Measurements from ENCODE around the gene SHD. TPM values are rescaled to one million over a fixed set of nuclear protein-coding genes. Genes with fewer than 3 reads are reported as not detected.
A peak's percentile ranks its signal among the peaks of the same experiment; 100 is the strongest.

SHD gene
- total and polyA plus RNA-seq, 2 of the 4 experiments (the other 2 are of a cell fraction) = not detected

DNA sequence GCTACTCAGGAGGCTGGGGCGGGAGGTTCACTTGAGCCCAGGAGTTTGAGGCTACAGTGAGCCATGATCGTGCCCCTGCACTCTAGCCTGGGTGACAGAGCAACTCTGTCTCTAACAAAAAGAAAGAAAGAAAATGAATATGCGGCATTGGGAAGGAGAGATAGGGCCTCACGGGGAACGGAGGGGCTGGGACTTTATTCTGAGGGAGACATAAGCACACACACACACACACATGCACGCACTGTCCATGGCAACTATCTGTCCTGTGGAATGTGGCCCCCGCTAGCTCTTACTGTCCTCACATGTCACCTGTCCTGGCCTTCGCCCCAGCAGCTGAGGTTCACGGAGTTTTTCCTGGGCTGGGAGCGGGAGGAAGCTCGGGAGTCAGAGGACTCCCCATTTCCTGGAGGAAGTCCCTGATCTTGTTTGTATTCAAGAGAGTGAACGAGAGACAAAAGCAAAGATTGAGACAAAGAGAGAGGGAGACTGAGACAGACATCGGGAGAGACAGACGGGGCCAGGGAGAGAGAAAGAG, 58.9 kb downstream of the SHD start:
- H2AFZ ChIP-seq (replicated peaks; ENCODE audit: low read length, poor library complexity) = peak overlapping the region; percentile 97
- peak overlapping the region; percentile 84 for H2AK9ac ChIP-seq (replicated peaks; ENCODE audit: low read depth, low read length, poor library complexity)
- H2BK5ac ChIP-seq (ENCODE audit: low read depth, low read length, poor library complexity, severe bottlenecking) = no peak overlapping the region
- H4K91ac ChIP-seq (ENCODE audit: insufficient read depth, low read depth, low read length) = peak overlapping the region; percentile 25
- H3K4ac ChIP-seq (ENCODE audit: low read depth, low read length) = peak overlapping the region; percentile 90
- no peak overlapping the region for H2BK20ac ChIP-seq (ENCODE audit: low read depth, low read length)
- no peak overlapping the region for H2AK5ac ChIP-seq (ENCODE audit: low read depth, low read length)
- in situ Hi-C loops (cut with MboI; ENCODE audit: low sequenced_read_pairs) (no loop called here), dilution Hi-C loops (cut with HindIII; ENCODE audit: low sequenced_read_pairs, unreplicated experiment) (no loop called here), intact Hi-C loops (cut with micrococcal nuclease) (no loop called here)
- no TSS peak for BruUV-seq (replicated peaks)
- ChIA-PET CTCF (interaction anchor here (0.6 kb wide), 1 partner anchor 91 kb away, joined by 3 read pairs; the partner anchor contains the start of gene YJU2), POLR2A (ENCODE audit: unreplicated experiment) (no interaction called here)
- peak overlapping the region; percentile 73 for H4K5ac ChIP-seq (ENCODE audit: low read depth, low read length)
- H3K56ac ChIP-seq (ENCODE audit: extremely low read depth, insufficient read depth, low read length) = no peak overlapping the region
- H3K9ac ChIP-seq (ENCODE audit: low read depth, low read length) = peak overlapping the region; percentile 70
- H3K9me3 ChIP-seq (ENCODE audit: control insufficient read depth, insufficient read depth, low read length) = no peaks in the 10 kb centered on the region
- DNase-seq (no peak), ATAC-seq (ENCODE audit: low read depth) (no peak)
- H3K4me3 ChIP-seq (ENCODE audit: insufficient read depth, low read depth, low read length) = peak overlapping the region; percentile 20; the same call in 1 of the 2 replicates
- peaks cover 0 to 2% of the 10 kb centered on the region in 2 experiments; a peak in 1 of 4 replicates for H3K79me1 ChIP-seq (ENCODE audit: low read depth in 1 of 2, low read length in 2 of 2)
- H3K14ac ChIP-seq (replicated peaks; ENCODE audit: low read depth, low read length) = peak overlapping the region; percentile 39
- H3K27ac ChIP-seq (ENCODE audit: insufficient read depth, low read length) = 0 out of 2 replicates have a peak overlapping the region, but pooled peaks have one; percentile 0
- peak overlapping the region; percentile 96 for H3K4me2 ChIP-seq (ENCODE audit: low read depth, low read length)
- H2BK120ac ChIP-seq (ENCODE audit: low read depth, low read length) = 0 out of 2 replicates have a peak overlapping the region, but pooled peaks have one; percentile 8
- peak overlapping the region; percentile 17; the same call in 1 of the 2 replicates for H3K18ac ChIP-seq (ENCODE audit: low read depth, low read length)
- H4K20me1 ChIP-seq (ENCODE audit: insufficient read depth, low read length) = no peaks in the 10 kb centered on the region
- no CpG with 5 or more reads among the region's 14 CpGs for WGBS, 2 experiments (ENCODE audit: extremely low coverage in 2 of 2, insufficient read length in 1 of 2)
- H3K27me3 ChIP-seq (ENCODE audit: control insufficient read depth, insufficient read depth, low read length) = no peaks in the 10 kb centered on the region
- peak overlapping the region; percentile 55 to 84 for H4K8ac ChIP-seq (ENCODE audit: low read depth in 2 of 2, low read length in 2 of 2)
- 0 out of 2 replicates have a peak, but pooled peaks cover 2% of the 10 kb centered on the region for H3K9me1 ChIP-seq (ENCODE audit: insufficient read depth, low read length)
- H2BK15ac ChIP-seq (ENCODE audit: low read depth, low read length) = no peak overlapping the region
- peak overlapping the region; percentile 87 for H3K23ac ChIP-seq (ENCODE audit: low read depth, low read length)
- H3K4me1 ChIP-seq (ENCODE audit: control insufficient read depth, insufficient read depth, low read length) = peaks cover 6% of the 10 kb centered on the region
- H3K36me3 ChIP-seq (ENCODE audit: control insufficient read depth, insufficient read depth, low read length) = no peaks in the 10 kb centered on the region
- TF ChIP-seq MAFK (IDR thresholded peaks at IDR 0.05; ENCODE audit: low read depth, low read length) = no peak
- no peak for TF ChIP-seq RCOR1 (IDR thresholded peaks at IDR 0.05; ENCODE audit: insufficient replicate concordance, low read length)
- TF ChIP-seq, protein P1, sequence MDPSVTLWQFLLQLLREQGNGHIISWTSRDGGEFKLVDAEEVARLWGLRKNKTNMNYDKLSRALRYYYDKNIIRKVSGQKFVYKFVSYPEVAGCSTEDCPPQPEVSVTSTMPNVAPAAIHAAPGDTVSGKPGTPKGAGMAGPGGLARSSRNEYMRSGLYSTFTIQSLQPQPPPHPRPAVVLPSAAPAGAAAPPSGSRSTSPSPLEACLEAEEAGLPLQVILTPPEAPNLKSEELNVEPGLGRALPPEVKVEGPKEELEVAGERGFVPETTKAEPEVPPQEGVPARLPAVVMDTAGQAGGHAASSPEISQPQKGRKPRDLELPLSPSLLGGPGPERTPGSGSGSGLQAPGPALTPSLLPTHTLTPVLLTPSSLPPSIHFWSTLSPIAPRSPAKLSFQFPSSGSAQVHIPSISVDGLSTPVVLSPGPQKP (IDR thresholded peaks at IDR 0.05; ENCODE audit: borderline replicate concordance, low read depth, low read length) = no peak
- no peak for TF ChIP-seq MXI1 (IDR thresholded peaks at IDR 0.05; ENCODE audit: borderline replicate concordance, low read depth, low read length)
- no peak for TF ChIP-seq RFX5 (IDR thresholded peaks at IDR 0.05; ENCODE audit: low read depth, low read length)
- TF ChIP-seq RAD21 (IDR thresholded peaks at IDR 0.05; ENCODE audit: low read length) = no peak
- no peak for TF ChIP-seq FOS (IDR thresholded peaks at IDR 0.05; ENCODE audit: low read depth, low read length)
- TF ChIP-seq NFE2L2 (IDR thresholded peaks at IDR 0.05; ENCODE audit: low read depth, low read length) = no peak
- TF ChIP-seq CEBPB (IDR thresholded peaks at IDR 0.05; ENCODE audit: low read depth, low read length) = no peak
- TF ChIP-seq CHD1 (IDR thresholded peaks at IDR 0.05; ENCODE audit: low read depth, low read length) = no peak
- TF ChIP-seq, protein P2, sequence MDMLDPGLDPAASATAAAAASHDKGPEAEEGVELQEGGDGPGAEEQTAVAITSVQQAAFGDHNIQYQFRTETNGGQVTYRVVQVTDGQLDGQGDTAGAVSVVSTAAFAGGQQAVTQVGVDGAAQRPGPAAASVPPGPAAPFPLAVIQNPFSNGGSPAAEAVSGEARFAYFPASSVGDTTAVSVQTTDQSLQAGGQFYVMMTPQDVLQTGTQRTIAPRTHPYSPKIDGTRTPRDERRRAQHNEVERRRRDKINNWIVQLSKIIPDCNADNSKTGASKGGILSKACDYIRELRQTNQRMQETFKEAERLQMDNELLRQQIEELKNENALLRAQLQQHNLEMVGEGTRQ (IDR thresholded peaks at IDR 0.05; ENCODE audit: low read depth, low read length) = no peak
- no peak for TF ChIP-seq MAZ (IDR thresholded peaks at IDR 0.05; ENCODE audit: borderline replicate concordance, low read depth, low read length)
- no peak for TF ChIP-seq SMC3 (IDR thresholded peaks at IDR 0.05; ENCODE audit: low read depth, low read length)
- TF ChIP-seq, protein P3, sequence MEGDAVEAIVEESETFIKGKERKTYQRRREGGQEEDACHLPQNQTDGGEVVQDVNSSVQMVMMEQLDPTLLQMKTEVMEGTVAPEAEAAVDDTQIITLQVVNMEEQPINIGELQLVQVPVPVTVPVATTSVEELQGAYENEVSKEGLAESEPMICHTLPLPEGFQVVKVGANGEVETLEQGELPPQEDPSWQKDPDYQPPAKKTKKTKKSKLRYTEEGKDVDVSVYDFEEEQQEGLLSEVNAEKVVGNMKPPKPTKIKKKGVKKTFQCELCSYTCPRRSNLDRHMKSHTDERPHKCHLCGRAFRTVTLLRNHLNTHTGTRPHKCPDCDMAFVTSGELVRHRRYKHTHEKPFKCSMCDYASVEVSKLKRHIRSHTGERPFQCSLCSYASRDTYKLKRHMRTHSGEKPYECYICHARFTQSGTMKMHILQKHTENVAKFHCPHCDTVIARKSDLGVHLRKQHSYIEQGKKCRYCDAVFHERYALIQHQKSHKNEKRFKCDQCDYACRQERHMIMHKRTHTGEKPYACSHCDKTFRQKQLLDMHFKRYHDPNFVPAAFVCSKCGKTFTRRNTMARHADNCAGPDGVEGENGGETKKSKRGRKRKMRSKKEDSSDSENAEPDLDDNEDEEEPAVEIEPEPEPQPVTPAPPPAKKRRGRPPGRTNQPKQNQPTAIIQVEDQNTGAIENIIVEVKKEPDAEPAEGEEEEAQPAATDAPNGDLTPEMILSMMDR (conservative IDR thresholded peaks at IDR 0.05; ENCODE audit: low read depth, low read length) = no peak
- no peak for TF ChIP-seq POLR2A (IDR thresholded peaks at IDR 0.05; ENCODE audit: low read depth, low read length)
- no peak for TF ChIP-seq BHLHE40 (IDR thresholded peaks at IDR 0.05; ENCODE audit: low read depth, low read length)
